ENCODE results near the gene DDX5. TPM values are rescaled to one million over a fixed set of nuclear protein-coding genes. Genes with fewer than 3 reads are reported as not detected.

DDX5 gene
- total RNA-seq, 1 experiment from 2014 or later, result 869 TPM

DNA sequence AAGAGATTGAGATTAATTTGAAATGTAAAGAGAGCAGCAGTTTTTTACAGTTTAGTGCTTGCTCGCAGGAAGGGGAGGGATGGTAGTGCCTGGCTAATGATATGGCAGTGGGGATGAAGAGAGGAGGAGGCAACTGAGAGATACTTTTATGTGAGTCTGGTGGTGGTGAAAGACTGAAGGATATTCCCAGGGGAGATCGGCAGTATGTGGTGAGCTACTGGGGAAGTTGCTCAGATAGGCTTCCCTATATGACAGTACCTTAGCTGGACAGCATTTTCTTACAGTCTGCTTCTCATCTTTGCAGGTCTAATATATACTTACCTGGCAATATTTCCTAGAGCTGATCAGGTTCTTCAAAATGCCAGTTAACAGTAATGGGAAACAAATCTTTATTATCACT is 9.3 kb upstream of the DDX5 start:
- TF ChIP-seq, protein P1, sequence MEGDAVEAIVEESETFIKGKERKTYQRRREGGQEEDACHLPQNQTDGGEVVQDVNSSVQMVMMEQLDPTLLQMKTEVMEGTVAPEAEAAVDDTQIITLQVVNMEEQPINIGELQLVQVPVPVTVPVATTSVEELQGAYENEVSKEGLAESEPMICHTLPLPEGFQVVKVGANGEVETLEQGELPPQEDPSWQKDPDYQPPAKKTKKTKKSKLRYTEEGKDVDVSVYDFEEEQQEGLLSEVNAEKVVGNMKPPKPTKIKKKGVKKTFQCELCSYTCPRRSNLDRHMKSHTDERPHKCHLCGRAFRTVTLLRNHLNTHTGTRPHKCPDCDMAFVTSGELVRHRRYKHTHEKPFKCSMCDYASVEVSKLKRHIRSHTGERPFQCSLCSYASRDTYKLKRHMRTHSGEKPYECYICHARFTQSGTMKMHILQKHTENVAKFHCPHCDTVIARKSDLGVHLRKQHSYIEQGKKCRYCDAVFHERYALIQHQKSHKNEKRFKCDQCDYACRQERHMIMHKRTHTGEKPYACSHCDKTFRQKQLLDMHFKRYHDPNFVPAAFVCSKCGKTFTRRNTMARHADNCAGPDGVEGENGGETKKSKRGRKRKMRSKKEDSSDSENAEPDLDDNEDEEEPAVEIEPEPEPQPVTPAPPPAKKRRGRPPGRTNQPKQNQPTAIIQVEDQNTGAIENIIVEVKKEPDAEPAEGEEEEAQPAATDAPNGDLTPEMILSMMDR (conservative IDR thresholded peaks at IDR 0.05), result no peak
- no peak overlapping the region for H4K91ac ChIP-seq (ENCODE audit: insufficient read length, low read depth, low read length)
- H3T11ph ChIP-seq (ENCODE audit: low read length), result no peak overlapping the region
- H3K27me3 ChIP-seq (ENCODE audit: insufficient read depth, low read length), result no peaks in the 10 kb centered on the region
- H4K20me1 ChIP-seq (ENCODE audit: control insufficient read depth, insufficient read depth, insufficient read length), result no peaks in the 10 kb centered on the region
- no peak overlapping the region for H3K23ac ChIP-seq (ENCODE audit: insufficient read length, low read depth, low read length)
- H3K4ac ChIP-seq (ENCODE audit: low read depth, low read length), result no peak overlapping the region
- no peak overlapping the region for H3K27ac ChIP-seq (ENCODE audit: insufficient read length, low read depth, low read length)
- H3K4me2 ChIP-seq (ENCODE audit: insufficient read depth, insufficient read length, low read length), result no peak overlapping the region
- H2BK15ac ChIP-seq (ENCODE audit: low read depth, low read length), result no peak overlapping the region
- H3K27me3 Mint-ChIP-seq (ENCODE audit: low read depth), result no peaks in the 10 kb centered on the region
- no peak overlapping the region for H2BK12ac ChIP-seq (ENCODE audit: insufficient read length, low read depth, low read length)
- no peak overlapping the region for H3K9ac ChIP-seq (ENCODE audit: extremely low read depth, insufficient read length, low read length)
- no peak overlapping the region for H2BK20ac ChIP-seq (ENCODE audit: low read depth, low read length, poor library complexity, severe bottlenecking)
- DNase-seq, result no peak
- no peak overlapping the region for H2AK5ac ChIP-seq (ENCODE audit: insufficient read length, low read length)
- no peak overlapping the region for H2AFZ ChIP-seq (ENCODE audit: low read length)
- peaks cover 48 to 91% (median 84%) of the 10 kb centered on the region in 3 experiments; a peak in 6 of 7 replicates for H3K36me3 Mint-ChIP-seq (ENCODE audit: insufficient read depth in 1 of 3, low read depth in 3 of 3)
- no peaks in the 10 kb centered on the region for H3K4me1 ChIP-seq (ENCODE audit: insufficient read depth, low read length)
- no peak overlapping the region for H4K5ac ChIP-seq (ENCODE audit: insufficient read length, low read depth, low read length)
- no peak overlapping the region for H2BK120ac ChIP-seq (ENCODE audit: low read depth, low read length, poor library complexity, severe bottlenecking)
- no peak overlapping the region; a peak in 2 of 7 replicates for H3K27ac Mint-ChIP-seq
- no peak overlapping the region for H3K4me3 Mint-ChIP-seq
- WGBS (ENCODE audit: extremely low coverage, insufficient read length, low lambda C conversion rate), result no CpG with 5 or more reads among the region's 2 CpGs
- H3K23me2 ChIP-seq (ENCODE audit: insufficient read length, low read depth, low read length, poor library complexity, severe bottlenecking), result no peaks in the 10 kb centered on the region
- peaks cover 6 to 8% of the 10 kb centered on the region in 2 experiments for H3K4me1 Mint-ChIP-seq
- H3K18ac ChIP-seq (ENCODE audit: insufficient read length, low read depth, low read length), result no peak overlapping the region
- peaks cover 7% of the 10 kb centered on the region for H3K79me1 ChIP-seq (ENCODE audit: insufficient read depth, low read depth, low read length, poor library complexity, severe bottlenecking)
- H3K56ac ChIP-seq (ENCODE audit: insufficient read length, low read depth, low read length), result no peak overlapping the region
- no peaks in the 10 kb centered on the region; the same call in 1 of the 2 replicates for H3K79me2 ChIP-seq (ENCODE audit: insufficient read depth, low read length)
- H3K9me3 Mint-ChIP-seq, result no peaks in the 10 kb centered on the region
- H4K8ac ChIP-seq (replicated peaks; ENCODE audit: insufficient read length, low read depth, low read length), result no peak overlapping the region
- no peak overlapping the region for H2BK5ac ChIP-seq (ENCODE audit: insufficient read length, low read length)
- no peak overlapping the region for H3K14ac ChIP-seq (ENCODE audit: insufficient read depth, low read length)
- no peaks in the 10 kb centered on the region for H3K9me3 ChIP-seq (ENCODE audit: control insufficient read depth, low read depth, low read length)
